HFF-Myc (cell line): ENCODE measurements around the gene SYT1.

Source experiments
- DNase-seq: peaks from one replicate; pipeline ENCODE4 v3.0.0-alpha.2; 2011; ENCODE audit warnings: low read depth; ENCODE audit errors: extremely low read depth
- H3K4me3 ChIP-seq: replicated peaks from 2 replicates; pipeline ENCODE4 v1.5.1; 2011; ENCODE audit warnings: low read depth, mild to moderate bottlenecking, control low read depth, low read length
- CTCF ChIP-seq: IDR thresholded peaks from 2 replicates; pipeline ENCODE4 v1.5.1; 2012; ENCODE audit warnings: mild to moderate bottlenecking, low read depth, low read length, control low read depth; ENCODE audit errors: missing control alignments

SYT1 gene

DNA sequence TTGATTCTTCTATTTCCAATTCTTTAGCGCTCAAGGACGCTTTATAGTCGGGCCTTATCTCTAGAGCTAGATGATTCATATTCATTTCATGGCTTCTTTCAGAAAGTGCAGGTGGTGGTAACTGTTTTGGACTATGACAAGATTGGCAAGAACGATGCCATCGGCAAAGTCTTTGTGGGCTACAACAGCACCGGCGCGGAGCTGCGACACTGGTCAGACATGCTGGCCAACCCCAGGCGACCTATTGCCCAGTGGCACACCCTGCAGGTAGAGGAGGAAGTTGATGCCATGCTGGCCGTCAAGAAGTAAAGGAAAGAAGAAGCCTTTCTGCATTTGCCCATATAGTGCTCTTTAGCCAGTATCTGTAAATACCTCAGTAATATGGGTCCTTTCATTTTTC, 584.2 kb downstream of the SYT1 start:
- TF ChIP-seq CTCF = no peak
- no peak for DNase-seq

DNA sequence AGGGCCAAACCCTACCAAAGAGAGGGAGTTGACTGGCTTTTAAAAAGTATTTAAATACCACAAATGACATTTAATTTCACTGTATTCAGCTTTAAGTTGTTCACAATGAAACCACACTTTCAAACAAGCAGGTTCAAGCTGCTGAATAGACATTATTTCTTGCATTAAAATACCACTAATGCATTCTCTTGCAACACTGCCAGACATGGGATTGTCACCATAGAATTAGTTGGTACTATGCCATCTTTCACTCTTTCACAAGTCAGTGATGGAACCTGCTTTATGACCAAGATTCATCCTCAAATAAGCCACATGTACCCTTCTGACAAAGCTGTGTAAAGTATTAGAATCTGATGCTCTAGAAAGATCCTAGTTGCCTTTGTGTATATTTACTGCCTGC, 586.8 kb downstream of the SYT1 start:
- DNase-seq = no peak
- no peak overlapping the region for H3K4me3 ChIP-seq
- no peak for TF ChIP-seq CTCF

More for the DNA sequence above, 584.2 kb downstream of the SYT1 start:
- H3K4me3 ChIP-seq = no peak overlapping the region

DNA sequence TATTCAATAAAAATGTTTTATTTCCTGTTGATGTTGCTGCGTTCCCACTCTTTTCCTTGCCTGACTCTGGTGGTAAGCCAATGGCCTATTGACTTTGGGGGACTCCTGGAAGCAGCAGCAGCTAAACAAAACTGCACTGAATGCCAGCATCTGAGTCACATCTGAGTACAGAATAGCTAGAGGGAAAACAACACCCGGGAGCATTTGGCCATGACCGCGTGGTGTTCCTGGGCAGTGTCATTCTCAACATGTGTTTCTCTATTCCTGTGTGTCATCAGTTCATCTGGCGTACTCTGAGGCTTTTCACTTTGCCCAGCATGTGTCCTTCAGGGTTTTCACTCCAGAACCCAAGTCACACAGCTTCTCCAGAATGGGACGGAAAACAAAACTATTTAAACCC, 587.4 kb downstream of the SYT1 start:
- peak; percentile 92 for DNase-seq
- TF ChIP-seq CTCF = no peak
- no peak overlapping the region for H3K4me3 ChIP-seq

- no peak for TF ChIP-seq CTCF
- no peak overlapping the region for H3K4me3 ChIP-seq
- DNase-seq = no peak
Measured at GRCh38 chr12:79452906-79453305, 588.3 kb downstream of the SYT1 start.

- TF ChIP-seq CTCF = no peak
- H3K4me3 ChIP-seq = no peak overlapping the region
- no peak for DNase-seq
Measured at GRCh38 chr12:79453820-79454219, 589.2 kb downstream of the SYT1 start.

GRCh38 chr12:79454338-79454843, 589.8 kb downstream of the SYT1 start:
- H3K4me3 ChIP-seq = no peak overlapping the region
- peak; percentile 25 for DNase-seq
- TF ChIP-seq CTCF = no peak

DNA sequence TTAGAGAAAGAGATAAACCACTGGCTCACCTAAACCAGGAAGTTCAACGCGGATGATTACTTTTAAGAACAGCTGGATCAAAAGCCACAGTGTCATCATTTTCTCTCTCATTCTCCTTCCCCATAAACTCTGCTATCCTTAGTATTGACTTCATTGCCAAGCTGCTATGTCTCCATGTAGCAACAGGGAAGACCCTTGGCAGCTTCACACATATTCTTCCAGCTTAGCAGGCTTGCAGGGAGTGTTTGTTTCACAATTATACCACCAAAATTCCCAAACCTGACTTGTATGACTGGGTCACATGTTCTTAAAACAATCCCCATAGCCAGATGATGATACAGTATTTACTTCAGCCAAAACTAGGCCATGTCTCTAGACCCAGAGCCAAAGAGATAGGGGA, 590.7 kb downstream of the SYT1 start:
- TF ChIP-seq CTCF = no peak
- DNase-seq = no peak
- no peak overlapping the region for H3K4me3 ChIP-seq
